ENCODE measurements around the gene ANKRD44.
"Not testable (repeated sequence)": the region's sequence is repeated elsewhere in the genome, so short reads cannot be mapped to it uniquely, and the experiment has no call there.

The ANKRD44 gene

DNA sequence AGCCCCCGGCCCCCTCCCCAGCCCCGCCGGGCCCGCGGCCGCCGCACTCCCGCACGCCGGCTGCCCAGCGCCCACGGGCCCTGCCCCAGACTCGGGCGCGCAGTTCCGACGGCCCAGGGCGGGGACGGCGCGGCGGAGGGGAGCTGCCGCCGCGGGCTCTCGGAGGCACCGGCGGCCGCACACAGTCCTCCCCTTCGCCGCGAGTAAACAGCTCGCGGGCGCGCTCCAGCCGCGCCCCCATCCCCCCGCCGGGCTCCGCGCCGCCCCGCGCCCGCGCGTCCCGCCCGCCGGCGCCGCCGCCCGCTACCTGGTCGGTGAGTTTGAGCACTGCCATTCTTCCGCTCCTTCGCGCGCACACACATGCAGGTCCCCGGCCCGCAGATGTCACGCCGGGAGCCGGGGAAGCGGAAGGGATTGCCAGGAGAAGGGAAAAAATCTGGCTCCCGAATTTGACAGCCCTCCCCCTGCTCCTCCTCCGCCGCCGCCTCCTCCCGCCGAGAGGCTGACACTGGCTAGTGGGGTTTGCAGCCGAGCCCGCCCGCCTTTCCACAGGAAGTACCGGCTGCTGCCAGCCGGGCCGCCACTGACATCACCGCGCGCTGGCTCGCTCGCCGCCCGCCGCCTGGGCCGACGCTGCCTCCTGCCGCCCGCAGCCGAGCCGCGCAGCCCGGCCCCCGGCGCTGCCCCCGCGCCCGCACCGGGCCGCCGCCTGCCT, at the start of gene ANKRD44:
TSS of gene ANKRD44 (minus strand) at position 510 of the 715 bp plus-strand sequence. CDS start at position 334, 176 bp downstream.
- DNase-seq (ENCODE audit: low read depth, low spot score): peak; percentile 69

DNA sequence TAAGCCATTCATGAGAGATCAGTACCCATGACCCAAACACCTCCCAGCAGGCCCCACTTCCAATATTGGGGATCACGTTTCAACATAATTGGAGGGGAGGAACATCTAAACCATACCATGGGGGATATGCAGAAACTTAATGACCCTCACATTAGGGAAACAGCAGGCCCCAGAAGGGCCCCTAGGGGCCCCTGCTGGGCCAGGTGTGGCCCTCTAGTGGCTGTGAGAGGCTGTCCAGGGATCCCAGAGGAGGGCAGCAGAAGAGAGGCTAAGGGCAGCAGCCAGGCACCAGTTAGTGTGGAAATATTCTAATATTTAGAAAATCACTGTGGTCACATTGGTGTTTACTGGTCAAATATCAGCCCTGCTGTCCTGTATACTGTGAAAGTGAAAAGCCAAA, 49.3 kb upstream of the ANKRD44 start:
- no peak for DNase-seq (ENCODE audit: low read depth, low spot score)

GRCh38 chr2:197358931-197359330, 48.4 kb upstream of the ANKRD44 start:
- DNase-seq (ENCODE audit: low read depth, low spot score): no peak

- no peak for DNase-seq (ENCODE audit: low read depth, low spot score)
These were observed 47.4 kb upstream of the ANKRD44 start for GRCh38 chr2:197357986-197358385.

DNA sequence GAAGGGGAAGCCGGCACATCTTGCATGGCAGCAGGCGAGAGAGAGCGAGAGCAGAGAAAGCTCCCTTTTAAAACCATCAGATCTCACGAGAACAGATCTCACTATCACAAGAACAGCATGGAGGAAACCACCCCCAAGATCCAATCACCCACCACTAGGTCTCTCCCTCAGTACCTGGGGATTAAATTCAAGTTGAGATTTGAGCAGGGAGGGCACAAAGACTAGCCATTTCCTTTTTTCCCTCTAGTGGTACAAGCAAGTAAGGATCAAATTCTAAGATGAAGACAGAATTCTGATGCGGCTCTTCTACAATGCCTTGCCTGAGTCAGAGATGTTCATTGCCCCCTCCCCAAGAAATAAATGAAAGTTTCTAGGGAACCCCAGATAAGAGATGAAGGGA, 45.6 kb upstream of the ANKRD44 start:
- DNase-seq (ENCODE audit: low read depth, low spot score): no peak

- DNase-seq (ENCODE audit: low read depth, low spot score): no peak
These were observed 43.6 kb upstream of the ANKRD44 start for GRCh38 chr2:197354169-197354558.

DNA sequence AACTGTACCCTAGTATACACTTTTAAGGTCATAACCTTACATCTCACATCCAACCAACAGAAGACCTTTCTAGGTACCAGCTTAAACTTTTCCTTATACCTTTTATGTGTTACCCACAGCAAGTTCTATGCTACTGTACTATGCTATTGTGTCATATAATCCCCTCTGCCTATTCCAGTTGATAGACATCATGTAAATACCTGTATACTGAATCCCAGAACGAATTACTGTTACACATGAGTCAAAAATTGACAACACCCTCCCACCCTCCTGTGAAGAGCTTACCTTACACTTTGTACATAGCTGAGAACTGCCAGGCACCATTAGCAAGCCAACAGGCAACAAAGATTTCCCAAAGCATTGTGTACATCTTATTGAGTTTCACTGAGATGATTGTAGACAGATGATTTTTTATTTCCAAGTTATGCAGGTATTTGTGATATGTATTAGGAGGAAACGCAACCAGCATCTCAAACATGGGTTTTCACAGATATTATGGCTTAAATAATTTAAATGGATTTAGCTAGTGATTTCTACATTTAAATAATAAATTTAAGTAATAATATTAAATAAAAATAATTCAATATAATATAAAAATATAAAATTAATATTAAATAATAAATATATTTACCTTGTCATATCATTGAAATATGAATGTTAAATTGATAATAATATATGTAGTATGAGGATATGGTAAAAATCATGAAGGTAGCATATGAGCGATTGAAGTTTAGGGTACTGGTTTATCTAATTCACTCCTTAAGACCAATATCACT, 43.0 kb upstream of the ANKRD44 start:
- no peak for DNase-seq (ENCODE audit: low read depth, low spot score)

- DNase-seq (ENCODE audit: low read depth, low spot score): no peak
These were observed 39.1 kb upstream of the ANKRD44 start for GRCh38 chr2:197349699-197350098.

DNA sequence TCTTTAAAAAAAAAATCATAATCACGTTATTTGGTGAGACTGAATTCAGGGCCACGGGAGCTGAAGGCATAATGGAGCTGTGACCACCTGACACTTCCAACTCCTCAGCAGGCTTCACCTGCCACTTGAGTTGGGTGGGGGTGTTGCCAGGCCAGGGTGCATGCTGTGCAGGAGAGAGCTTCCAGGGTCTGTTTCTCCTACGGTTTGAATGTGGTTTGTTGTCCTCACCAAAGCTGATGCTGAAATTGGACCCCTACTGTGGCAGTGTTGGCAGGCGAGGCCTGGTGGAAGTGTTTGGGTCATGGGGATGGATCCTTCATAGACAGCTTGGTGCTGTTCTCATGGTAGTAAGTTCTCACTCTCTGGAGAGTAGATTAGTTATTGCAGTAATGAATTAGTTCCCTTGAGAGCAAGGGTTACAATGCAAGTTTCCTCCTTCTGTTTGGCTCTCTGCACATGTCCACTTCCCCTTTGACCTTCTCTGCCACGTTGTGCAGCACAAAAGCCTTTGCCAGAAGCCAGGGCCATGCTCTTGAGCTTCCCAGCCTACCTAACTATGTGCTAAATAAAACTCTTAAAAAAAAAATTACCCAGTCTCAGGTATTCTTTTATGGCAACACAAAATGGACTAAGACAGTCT, 38.3 kb upstream of the ANKRD44 start:
- no peak for DNase-seq (ENCODE audit: low read depth, low spot score)

- DNase-seq (ENCODE audit: low read depth, low spot score): no peak
These were observed 35.3 kb upstream of the ANKRD44 start for GRCh38 chr2:197345846-197346370.

DNA sequence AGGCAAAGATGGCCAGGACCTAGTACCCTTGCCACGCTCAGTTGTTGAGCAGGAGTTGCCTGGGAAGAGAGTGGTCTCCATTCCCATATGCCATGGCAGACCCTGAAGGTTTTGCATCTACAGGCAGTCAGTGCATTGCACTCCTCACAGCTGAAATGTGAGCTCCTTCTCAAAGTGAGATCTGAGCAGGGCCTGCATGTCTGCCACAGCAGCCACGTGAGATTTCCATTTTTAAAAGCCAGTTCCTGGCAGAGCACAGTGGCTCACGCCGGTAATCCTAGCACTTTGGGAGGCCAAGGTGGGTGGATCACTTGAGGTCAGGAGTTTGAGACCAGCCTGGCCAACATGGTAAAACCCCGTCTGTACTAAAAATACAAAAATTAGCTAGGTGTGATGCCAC, 33.4 kb upstream of the ANKRD44 start:
- DNase-seq (ENCODE audit: low read depth, low spot score): not testable (repeated sequence)

GRCh38 chr2:197340591-197340990, 30.0 kb upstream of the ANKRD44 start:
- no peak for DNase-seq (ENCODE audit: low read depth, low spot score)

GRCh38 chr2:197339496-197340220, 29.1 kb upstream of the ANKRD44 start:
- no peak for DNase-seq (ENCODE audit: low read depth, low spot score)

- no peak for DNase-seq (ENCODE audit: low read depth, low spot score)
These were observed 28.4 kb upstream of the ANKRD44 start for GRCh38 chr2:197339016-197339415.

GRCh38 chr2:197332641-197333040, 22.1 kb upstream of the ANKRD44 start:
- DNase-seq (ENCODE audit: low read depth, low spot score): no peak

DNA sequence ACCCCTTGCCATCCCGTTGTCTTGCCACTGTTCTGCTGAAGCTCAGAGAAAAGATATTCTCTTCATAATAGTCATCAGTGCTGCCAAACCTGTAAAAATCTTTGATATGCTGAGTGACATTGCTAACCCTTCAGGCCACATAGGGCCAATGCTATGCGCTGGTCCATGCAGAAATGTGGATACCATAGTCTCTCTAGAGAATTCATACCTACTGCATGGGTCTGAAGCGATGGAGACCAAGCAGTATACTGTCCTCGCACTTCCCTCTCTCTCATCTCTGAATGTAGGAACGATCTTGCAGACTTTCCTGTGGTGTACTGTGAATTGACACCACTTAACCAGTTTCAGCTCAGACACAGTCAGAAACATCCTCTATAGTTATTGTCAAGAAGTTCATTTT, 17.9 kb upstream of the ANKRD44 start:
- DNase-seq (ENCODE audit: low read depth, low spot score): no peak

- no peak for DNase-seq (ENCODE audit: low read depth, low spot score)
These were observed 17.0 kb upstream of the ANKRD44 start for GRCh38 chr2:197327472-197328098.

GRCh38 chr2:197327073-197327471, 16.5 kb upstream of the ANKRD44 start:
- DNase-seq (ENCODE audit: low read depth, low spot score): no peak

GRCh38 chr2:197324801-197325200, 14.2 kb upstream of the ANKRD44 start:
- no peak for DNase-seq (ENCODE audit: low read depth, low spot score)

DNA sequence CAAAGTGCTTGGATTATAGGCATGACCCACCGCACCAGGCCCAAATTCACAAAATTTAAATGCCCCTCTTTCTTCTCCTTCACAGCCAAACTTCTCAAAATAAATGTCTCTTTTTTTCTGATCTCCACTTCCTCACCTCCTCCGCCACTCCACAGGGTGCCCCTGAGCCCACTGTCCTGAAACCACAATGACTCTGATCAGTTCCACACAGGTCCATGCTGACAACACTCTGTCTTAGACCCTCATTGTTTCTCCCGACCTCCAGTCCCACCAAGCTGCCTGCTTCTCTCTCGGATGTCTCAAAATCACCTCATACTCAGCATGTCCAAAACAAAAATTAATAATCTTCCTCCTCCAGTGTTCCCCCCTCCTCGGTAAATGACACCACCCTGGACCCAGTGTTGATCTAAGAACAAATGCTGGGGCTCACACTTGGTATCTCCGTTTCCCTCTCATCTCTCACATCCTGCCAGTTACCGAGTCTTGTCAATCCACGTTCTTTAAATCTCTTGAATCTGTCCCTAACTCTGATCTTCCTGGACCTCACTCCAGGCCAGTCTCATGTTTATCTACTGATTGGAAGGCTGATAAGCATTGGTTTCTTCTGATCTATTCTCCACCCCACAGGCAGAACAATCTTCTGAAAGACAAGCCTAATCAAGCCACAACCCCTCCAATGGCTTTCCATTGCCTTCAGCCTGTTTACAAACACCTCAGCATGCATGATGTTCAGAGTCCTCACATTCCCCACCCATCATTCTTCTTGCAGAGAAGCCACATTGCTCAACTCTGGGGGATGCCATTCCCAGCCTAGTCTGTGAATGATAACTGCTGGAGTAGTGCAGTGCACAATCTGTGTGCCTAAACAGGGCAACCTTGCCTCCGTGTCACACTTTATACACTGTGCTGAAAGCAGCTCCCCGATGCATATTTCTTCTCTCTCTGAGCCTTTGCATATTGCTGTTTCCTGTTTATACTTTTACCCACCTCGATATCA, 12.4 kb upstream of the ANKRD44 start:
- DNase-seq (ENCODE audit: low read depth, low spot score): no peak

Measured in activated CD4-positive, CD25-positive, alpha-beta regulatory T cell treated with anti-CD3 and anti-CD28 coated beads, Interleukin-2, amount 50 U/mL, for 16 hours (primary cell).